Thyroid gland (tissue), 4 donors: ENCODE results near the gene NEK3.

Experiments
- CTCF ChIP-seq, 6 experiments: fragments of 200-600 bp in 3 of 6; fragments of 450-650 bp in 3 of 6; sonication (generic) in 3 of 6; IDR thresholded peaks; one replicate each; pipeline ENCODE4 v1.5.1; 2016 to 2019; ENCODE audit warnings: antibody characterized with exemption in 6 of 6, mild to moderate bottlenecking in 2 of 6, inconsistent platforms in 1 of 6, moderate library complexity in 1 of 6
- POLR2A ChIP-seq, 2 donors: fragments of 450-650 bp; IDR thresholded peaks; one replicate each; pipeline ENCODE4 v1.6.1; 2017; ENCODE audit warnings: antibody characterized with exemption in 2 of 2, mild to moderate bottlenecking in 2 of 2, moderate library complexity in 1 of 2

GRCh38 chr13:52160053-52160452, 656 bp upstream of the NEK3 start:
- TF ChIP-seq CTCF (IDR thresholded peaks at IDR 0.05) (no peak), POLR2A (IDR thresholded peaks at IDR 0.05) (no peak)
